CD1c-positive myeloid dendritic cell (primary cell): Measurements from ENCODE around the gene LRMDA.

Experiments used
- DNase-seq: peaks from one replicate; pipeline ENCODE4 v3.0.0-alpha.2; 2016; ENCODE audit errors: extremely low spot score

LRMDA gene

DNA sequence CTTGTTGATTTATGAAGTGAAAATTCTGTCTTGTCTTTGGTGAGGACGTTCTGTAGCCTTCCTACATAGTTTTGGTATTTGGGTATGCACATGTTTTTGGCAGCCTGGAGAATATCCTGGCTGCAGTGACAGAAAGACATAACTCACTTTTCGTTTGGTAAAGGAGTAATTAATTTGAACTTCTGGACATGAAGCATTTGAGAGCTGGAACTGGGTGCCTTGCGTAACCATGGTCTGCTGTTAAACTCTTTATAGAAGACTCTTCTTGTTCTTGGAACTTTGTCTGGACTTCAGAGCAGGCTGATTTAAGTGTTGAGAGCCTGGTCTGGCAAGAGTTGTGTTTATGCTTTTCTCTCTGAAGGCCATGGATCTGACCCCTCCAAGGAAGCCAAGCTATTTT, 231.3 kb downstream of the LRMDA start:
- DNase-seq = no peak

DNA sequence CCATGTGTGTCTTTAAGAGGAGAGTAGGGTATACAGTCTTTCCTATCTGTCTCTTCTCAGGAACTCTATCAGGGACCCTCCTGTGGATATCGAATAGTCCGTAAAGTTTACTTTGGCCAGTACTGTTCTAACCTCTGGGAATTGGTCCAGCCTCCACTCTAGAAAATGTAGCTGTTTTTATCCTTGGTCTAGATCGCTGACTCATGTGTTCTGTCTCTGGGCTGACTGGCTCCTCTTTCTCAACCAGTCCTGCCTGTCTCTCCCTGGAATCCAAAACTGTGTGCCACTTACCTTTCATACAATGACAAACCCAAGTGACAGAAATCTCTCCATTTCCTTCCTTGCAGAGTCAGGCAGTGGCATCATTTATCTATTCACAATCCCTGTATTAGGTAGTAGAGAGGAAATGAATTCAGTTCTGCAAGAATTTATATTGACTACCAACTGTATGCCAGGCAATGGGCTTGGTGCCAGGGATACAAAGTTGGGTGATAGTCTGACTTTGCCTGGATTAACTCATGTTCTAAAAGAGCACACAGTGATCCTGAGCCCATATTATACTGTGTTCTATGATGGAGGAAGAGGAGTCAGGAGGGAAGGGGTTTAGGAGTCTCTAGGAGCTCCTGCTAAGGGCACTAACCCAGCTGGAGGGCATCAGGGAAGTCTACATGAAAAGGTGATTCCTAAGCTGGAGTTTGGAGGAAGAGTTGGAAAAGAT, 232.7 kb downstream of the LRMDA start:
- no peak for DNase-seq

DNA sequence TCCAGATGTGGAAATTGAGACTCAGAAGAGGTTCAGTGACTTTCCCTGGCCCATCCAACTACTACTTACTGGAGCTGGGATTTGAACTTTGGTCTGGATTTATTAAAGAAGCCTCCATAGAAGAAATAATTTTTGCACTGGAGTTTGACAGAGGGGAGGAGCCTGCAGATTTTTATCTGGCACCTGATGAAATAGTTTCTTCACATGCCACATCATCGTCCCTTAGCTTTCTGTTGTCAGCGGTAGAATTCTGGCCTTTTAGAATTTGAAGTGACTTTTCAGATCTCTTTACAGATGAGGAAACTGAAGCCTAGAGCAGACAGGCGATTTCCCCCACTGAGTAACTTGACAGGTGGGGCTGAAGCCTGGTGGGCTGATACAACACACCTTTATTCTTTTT, 233.5 kb downstream of the LRMDA start:
- no peak for DNase-seq

DNA sequence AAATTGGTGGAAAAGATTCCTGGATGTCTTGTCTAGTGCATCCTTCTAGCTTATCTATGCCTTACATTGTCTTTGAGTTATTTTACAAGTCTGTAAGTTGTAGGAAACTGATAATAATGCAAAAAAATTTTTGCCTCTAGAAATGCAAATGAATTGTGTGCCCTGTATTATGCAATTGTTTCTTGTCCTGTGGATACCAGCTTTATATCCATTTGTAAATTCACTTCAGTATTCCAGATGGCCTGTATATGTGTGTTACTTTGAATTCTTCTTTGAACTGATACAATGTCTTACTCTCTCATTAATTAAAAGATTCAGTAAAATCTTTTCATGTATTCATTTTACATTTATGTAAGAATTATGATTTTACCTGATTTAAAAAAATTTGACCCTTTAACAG, 234.3 kb downstream of the LRMDA start:
- no peak for DNase-seq

DNA sequence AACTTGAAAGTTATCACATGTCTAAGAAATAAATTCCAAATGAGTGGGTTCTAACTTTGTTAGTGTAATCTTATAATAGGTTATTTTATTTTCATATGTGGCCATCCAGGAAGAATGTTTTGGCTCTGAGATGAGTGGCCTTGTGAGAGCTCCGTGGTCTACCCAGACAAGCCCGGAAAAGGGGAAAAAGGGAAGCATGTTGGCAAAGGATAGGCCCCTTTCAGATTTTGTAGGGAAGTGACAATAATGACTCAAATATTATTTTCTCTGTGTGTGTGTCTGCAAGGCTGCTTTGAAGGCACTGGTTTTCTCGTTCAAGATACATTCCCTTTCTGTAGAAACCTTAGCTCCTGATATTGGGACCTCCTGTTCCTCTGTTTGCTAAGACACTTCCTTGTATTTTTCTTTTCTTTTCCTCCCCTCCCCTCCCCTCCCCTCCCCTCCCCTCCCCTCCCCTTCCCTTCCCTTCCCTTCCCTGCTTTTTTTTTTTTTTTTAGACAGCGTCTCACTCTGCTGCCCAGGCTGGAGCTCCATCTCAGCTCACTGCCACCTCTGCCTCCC, 240.8 kb downstream of the LRMDA start:
- DNase-seq = peak; percentile 20

DNA sequence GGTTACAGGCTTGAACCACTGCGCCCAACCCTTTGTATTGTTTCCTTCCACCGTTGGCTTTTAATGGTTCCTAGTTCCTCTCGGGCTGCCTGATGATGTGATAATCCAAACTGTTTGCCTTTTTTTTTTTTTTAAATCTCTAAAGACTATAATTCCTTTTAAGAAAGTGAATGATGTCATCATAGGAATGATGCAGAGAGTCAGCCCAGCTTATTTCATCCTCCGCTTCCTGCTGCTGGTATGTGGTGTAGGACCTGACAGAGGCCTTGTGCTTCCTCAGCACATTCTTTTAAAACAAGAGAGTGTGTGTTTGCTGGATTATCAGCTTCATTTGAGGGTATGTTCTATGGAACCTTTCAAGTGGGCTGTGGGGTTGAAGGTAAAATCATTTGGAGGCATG, 241.4 kb downstream of the LRMDA start:
- DNase-seq = peak; percentile 4

DNA sequence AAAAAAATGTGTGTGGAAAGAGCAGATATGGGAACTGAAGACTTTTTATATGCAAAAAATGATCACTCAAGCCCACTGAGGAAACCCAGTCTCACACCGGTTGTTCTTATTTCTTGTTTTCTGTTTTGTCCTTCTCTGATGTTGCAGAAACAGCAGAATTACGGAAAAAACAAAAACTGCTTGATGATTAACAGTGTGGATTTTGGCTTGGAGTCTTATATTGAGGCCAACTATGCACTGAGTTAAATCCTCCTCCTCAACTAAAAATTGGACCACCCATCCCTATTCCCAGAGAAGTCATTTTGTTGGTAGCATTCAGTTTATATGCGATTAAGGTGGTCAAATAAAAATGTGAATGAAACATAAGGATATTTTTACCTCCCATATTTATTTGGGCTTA, 246.1 kb downstream of the LRMDA start:
- no peak for DNase-seq

DNA sequence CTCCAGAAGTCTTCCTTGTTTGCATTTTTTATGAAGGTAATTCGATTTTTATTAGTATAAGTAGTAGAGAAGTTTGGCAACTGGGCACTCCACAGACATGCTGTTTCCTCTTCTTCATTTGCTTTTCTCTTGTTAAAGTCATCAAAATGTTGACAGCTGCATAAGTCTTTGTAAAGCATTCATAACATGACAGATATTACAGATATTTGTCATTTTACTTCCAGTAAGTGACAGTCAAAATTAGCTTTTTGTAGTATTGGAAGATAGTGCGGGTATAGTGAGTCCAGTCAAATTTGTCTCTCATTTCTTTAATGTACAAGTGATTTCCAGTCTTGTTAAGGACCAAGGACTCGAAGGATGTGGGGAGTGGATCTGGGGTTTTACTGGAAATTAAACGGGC, 247.1 kb downstream of the LRMDA start:
- no peak for DNase-seq

DNA sequence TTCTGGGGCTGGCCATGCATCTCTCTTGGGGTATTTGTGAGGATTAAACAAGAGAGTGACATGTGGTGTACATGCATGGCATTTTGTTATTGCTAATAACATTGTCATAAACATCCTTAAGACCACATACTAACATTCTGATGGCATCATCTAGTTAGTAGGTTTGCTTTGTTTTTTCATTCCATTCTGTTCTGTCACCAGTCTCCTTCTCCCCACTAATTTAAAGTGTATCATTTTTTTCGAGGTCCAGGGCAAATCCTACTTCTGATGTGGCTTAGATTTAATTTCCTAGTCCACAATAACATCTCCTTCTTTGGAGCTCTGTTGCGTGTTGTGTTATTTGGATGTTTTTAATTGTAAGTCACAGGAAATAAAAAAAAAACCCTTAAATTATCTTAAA, 248.1 kb downstream of the LRMDA start:
- DNase-seq = no peak

DNA sequence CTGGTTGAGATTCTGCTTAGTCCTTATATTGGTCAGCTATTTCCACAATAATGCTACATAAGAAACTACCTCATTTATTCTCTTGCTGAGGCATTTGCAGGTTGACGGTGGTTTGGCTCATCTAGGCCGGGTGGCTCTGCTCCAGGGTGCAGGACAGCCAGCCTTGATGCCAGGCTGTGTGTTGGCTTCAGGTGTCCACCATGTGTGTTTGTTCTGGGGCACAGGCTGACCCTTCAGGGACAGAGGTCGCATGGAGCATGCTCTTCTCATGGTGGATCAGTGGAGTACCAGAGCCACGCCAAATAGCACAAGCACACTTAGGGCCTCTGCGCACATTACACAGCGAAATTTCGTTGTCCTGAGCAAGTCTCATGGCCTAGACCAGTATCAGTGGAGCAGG, 249.9 kb downstream of the LRMDA start:
- DNase-seq = no peak

DNA sequence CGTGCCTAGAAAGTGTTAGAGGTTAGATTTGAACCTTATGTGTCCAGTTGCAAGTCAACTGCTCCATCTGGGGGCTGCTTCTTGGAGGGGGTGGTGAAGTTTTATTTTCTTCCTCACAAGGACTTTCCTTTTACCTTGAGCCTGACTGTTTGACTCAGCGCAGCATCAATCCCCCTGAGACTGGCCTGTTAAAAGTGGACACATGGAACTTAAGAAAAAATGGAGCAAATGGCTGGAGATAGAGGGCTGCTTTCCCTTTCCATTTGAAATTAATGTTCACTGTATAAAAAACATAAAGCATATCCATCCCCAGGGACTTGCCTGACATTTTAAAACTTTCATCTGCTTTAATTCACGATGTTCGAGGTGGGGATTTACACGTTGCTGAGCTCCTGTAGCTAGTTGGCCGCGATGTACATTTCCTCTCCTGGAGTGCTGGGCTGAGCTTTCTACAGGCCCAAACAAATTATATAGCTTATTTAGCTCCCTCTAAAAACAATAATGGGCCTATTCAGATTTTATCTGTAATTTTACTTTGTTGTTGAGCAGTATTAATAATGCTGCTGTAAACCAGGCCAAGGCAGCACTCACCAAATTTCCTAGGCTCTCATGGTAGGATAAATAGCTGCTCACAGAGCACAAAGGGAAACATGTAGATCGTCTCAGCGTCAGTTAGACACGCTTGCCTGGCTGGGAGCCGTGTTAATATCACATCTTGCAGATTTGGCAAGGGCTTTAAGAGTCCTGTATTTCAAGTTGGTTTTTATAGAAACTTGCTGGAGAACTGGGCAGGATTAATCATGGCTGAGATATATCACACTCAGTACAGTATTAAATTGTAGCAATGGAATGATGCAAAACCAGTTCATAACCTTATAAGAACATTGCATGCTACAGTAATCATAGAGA, 251.5 kb downstream of the LRMDA start:
- no peak for DNase-seq

DNA sequence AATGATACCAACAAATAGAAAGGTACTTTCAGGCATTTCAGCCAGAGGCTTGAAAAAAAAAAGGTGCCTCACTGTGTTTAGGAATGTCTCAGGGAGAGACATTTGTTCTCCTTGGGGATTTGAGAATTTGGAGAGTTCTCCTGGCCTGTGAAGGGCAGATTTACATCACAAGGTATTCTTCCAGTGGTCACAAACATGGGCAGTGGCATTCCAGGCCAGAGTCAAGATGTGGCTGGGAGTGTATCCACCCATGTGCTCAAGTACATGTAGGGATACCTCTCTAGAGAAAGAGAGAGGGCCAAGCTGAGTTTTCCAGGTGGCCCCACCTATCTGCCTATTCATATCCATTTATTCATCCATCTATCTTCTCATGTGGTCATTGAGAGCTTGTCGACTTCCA, 253.8 kb downstream of the LRMDA start:
- no peak for DNase-seq

DNA sequence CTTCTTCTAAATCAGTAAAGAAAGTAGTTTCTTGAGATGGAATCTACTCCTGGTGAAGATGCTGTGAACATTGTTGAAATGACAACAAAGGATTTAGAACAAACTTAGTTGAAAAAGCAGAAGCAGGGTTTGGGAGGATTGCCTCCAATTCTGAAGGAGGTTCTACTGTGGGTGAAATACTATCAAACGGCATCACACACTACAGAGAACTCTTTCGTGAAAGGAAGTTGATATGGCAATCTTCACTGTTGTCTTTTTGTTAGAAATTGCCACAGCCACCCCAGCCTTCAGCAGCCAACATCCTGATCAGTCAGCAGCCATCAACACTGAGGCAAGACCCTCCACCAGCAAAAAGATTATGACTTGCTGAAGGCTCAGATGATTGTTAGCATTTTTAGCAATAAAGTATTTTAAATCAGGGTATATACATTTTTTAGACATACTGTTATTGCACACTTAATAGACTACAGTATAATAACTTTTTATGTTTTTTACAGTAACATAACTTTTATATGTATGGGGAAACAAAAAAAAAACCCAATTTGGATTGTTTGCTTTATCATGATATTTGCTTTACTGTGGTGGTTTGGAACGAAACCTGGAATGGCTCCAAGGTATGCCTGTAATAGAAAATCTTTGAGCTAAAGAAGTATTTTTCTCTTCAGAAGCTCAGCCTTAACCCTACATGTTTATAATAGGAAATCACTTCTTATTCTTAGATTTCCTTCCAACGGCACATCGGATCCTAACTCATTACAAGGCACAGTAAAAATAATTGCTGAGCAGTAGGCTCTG, 257.3 kb downstream of the LRMDA start:
- DNase-seq = no peak

DNA sequence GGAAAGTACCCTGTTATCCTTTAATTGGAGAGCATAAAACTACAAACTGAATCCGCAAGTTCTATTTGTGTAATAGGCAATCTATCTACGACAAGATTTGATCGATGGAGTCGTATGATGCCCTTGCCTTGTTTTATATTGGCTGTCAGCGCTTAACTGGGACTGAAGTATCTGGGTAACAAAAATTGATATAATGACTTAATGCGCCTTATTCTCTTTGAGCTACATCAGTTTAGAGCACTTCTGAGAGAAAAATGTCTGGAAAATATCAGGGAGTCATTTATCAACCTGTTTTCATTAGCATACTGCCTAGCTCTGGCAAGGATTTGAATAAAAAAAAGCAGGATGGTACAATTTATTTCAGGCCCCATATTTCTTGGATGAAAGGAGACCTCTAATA, 262.1 kb downstream of the LRMDA start:
- no peak for DNase-seq

DNA sequence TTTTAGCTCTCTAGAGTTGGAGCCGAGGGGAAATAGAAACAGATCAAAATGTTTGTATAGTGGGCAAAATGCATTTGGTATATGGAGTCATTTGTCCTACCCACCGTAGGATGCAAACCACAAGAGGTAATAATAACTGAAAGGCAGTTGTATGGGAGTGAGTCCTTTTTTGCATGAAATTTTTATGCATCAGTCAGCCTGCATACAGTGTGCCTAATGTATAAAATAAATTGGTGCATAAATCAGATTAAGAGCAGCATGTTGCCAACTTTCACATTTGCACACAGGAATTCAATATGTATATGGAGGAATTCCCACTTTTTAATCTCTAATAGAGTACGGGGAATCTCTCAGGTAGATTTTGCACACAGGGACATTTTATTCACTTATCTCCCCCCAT, 262.8 kb downstream of the LRMDA start:
- DNase-seq = no peak

DNA sequence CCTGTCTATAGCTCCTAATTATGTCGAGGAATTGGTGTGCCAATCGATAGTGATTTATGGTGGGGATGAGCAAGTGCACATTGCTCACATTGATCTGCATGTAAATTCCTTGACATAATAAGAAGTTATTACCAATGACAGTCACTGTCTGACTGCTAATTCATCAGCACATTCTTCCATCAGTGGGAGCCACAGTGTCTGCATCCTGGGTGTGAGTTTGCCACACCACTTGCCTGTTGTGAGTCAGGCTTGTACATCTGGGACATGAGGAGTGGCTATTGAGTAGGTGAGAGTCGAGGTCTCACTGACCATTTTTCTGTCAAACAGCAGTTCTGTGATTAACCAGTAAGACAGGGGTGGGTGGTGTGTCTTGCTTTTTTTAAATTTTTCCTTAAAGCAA, 263.4 kb downstream of the LRMDA start:
- no peak for DNase-seq

DNA sequence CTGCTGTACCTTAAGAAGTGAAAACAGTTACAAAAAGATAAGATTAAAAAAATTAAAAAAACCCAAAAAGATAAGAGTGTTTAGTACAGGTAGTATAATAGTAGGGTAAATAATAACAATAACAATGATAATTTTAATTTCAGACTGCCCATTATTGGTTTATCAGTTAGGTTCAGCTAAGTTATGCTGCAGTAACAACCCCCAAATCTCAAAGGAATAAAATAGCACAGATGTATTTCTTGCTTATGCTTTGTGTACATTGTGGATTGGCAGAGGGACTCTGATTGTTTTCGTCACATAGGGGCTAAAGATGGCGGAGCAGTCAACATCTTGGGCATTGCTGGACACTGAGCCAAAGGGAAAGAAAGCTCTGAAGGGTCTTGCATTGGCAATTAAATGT, 264.6 kb downstream of the LRMDA start:
- no peak for DNase-seq

DNA sequence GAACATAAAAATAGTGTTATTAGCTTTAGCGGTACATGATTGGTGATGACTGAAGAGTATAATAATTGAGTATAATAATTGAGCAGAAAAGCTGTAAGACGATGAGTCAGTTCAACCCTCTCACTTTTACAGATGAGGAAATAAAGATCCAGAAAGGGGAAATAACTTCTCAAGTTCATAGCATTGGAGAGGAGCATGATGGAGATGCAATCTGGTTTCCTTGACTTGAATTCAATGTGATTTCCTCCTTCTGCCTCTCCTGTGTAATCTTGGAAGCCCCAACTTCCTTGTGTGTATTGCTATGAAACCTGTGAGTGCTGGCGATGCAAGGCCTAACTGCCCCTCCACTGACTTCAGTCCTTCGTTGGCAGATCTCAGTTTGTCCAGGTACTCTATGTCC, 265.1 kb downstream of the LRMDA start:
- peak; percentile 57 for DNase-seq

DNA sequence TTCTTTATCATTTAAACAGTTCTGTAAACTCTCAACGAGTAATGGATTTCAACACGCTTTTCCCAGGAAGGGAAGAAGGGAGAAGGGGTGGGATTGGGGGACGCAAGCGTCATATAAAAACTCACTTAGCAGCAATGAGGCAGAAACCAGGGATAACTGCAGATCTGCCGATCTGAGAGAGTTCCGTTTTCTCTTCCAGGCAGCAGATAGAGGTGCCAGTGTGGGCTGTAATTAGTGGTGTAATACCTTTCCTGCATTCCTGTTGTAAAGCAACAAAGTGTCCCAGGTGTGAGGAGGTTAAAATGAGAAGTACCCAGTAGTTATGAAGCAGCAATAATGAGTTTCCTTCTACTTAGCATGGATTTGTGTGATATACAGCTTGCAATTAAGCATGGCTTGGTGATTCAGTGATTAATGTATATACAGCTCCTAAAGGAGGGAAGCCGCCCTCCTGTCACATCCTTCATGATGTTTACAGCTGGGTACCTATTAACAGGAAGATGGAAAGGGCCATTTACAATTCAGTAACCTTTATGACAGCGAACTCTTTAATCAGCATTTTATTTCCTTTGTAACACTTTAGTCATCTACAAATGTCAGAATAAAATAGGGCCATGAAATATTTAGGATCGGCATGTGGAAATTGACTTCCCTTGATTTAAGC, 271.9 kb downstream of the LRMDA start:
- DNase-seq = no peak

DNA sequence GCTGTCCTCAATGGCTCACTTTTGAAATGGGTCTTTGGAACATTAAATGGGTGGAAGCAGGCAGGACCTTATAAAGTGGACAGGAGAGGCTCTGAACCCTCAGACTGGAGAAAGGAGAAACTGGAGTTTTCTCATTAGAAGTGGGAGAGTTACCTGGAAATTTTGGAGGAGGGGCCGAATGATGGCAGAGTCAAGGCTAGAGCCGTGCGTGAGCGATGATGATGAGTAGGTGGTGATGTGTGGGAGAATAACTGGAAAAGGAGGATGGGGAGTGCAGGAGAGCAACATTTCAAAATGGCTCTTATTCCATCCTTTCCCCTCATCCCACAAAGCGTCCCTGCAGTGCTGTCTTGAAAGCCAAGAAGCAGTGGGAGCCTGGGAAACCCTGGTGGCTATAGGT, 274.0 kb downstream of the LRMDA start:
- DNase-seq = no peak

DNA sequence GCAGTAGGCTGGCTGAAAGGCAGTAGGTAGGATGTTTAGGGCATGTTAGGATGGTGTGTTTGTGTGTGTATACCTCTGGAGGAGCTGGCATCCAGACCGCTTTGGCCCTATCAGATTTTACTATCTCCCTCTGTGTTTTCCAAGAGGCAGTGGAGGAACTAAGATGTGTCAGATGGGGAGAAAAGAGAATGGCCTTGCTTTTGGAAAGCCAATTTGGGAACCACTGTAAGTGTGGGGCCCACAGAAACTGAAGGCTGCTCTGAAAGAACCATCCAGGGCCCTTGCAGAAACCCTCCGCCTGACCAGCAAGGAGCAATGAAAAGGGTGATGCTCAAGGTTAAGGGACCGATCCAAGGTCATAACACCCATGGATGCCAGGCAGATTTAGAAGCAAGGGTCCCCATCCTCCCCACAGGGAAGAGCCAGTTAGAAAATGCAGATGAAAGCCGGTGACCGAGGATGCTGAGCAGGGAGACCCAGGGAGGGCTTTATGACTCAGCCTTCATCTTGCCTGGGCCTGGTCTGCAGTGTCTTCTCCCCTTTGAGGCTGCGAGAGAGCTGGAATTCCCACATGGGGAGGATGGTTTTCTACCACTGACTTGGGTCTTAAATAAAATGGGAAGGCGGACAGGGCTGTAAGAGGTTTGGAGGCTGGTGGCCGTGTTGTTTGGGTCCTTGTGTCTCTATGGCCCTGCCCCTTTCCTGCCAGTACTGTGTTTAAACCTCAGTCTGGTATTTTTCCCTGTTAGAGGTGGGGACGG, 275.8 kb downstream of the LRMDA start:
- DNase-seq = no peak
